NCI-H1694 treated with DMSO at 0.1 percent for 48 hours (cell line): ENCODE measurements around the gene SCARF1.

ENCODE experiments used
- DNase-seq: peaks from one replicate; lab custom pipeline; 2025; lab: John Stamatoyannopoulos, UW

SCARF1 gene

DNA sequence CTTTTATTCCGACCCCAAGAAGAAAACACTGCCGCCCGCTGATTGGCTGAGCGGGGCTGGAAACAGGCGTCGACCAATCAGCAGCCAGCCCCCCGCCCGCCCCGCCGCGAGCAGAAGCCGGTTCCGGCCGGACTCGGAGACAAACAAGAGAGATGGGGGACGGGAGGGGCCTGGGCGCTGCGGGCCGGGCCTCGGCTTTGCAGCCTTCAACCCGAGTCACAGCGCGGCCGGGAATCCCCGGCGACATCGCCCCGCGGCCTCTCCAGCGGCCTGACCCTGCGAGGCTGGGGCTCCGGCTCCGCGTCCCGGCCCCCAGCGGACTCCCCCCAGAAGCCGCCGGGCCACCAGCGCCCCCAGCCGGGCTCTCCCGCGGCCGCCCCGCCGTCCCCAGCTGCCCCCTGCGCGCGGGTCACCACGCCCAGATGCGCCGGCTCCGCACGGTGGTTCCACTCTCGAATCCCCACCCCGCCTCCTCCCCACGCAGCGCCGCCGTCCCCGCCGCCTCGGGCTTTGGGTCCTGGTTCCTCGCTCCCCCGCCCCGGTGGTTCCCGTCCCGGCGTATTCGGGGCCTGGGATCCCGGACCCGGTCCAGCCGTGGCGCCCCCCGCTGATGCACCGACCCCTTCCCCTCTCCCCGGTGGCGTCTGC, 16.6 kb downstream of the SCARF1 start:
- peak; percentile 90 for DNase-seq

DNA sequence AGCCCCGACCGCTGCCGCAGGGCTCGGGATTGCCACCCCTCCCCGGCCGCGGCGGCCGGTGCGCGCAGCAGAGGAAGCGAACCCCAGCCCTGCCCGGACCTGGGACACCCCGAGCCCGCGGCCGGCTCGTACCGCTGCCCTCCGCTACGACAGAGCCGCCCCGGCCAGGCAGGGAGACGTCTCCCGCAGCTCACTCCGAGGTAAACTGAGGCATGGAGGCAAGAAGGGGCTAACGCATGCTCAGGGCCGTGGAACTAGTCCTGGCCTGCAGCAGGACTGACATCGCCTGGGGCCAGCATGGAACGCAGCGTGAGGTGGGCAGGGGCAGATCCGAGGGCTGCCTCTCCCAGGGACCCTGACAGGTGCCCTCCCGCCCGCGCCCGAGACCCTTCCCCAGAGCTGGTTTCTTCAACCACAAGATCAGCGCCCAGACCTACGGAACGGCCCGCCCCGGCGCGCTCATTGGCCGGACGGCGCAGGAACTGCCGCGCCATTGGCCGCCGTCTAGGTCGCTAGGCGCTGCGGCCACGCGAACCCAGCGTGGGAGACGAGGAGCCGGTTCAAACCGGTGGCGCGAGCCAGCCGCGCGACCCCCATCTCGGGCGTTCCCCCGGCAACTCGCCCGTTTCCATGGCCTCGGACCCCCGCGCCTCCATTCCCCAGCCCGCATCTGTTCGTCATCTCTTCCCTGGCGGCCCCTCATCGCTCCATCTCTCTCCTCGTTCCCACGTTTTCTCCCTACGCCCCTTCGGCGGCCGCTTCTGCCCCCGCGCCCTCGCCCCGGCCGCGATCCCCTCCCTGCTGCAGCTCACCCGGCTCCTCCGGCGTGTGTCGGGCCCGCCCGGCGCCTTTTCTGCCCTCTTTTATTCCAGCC, 17.3 kb downstream of the SCARF1 start, which contains the start of gene SLC43A2:
SLC43A2 (minus strand) TSS at position 853 of the 874 bp plus-strand sequence. CDS start 960 bp downstream, outside the sequence.
- peak; percentile 74 for DNase-seq

DNA sequence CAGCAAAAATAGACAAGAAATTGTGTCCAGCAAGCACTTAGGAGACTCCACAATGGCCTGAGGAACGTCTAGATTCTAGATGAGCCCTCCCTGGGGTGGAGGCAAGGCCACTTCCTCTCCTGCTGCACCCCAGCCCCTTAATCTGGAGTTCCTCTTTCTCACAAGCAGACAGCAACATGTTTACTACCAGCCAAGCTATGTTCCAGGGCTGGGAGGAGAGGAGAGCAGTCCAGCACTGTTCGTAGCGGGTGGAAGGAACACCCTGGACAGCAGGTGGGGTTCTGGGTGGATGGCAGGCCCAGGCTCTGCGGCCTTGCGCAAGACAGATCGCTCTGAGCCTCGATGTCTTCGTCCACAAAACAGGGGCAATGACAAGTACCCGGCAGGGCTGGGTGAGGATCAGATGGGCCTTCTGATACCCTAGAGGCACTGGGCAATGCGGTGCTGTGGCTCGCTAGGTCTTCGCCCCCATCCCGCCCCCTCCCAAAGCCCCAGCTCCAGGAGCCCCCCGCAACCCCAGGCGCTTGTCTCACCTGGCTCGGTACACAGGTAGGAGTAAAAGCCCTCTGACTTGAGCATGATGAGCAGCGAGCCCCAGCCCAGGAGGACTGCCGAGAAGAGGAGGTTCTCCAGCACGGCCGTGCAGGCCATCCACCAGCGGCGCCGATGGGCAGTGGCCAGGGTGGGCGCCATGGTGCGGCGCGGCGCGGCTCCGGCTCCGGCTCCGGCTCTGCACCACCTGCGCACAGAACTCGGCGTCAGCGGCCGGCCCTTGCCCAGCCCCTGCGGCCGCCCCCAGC, 18.1 kb downstream of the SCARF1 start:
- DNase-seq = no peak

DNA sequence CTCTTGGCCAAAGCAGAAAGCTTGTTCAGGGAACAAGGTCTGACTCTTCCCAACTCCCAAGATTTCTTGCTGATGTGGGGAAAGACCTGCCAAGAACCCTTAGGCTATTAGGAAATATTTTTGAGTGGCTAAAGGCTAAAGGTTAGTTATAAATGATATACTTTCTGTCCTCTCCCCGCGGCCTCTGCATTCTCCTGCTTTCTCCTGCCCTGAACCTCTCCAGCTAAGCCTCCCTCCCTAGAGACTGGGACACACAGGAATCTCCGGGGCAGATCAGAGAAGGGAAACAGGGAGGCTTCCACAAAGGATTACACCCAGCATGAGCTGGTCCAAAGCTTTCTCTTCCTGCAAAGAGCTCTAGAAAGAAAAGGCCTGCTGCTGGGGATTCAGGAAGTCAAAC, 19.2 kb downstream of the SCARF1 start:
- no peak for DNase-seq

DNA sequence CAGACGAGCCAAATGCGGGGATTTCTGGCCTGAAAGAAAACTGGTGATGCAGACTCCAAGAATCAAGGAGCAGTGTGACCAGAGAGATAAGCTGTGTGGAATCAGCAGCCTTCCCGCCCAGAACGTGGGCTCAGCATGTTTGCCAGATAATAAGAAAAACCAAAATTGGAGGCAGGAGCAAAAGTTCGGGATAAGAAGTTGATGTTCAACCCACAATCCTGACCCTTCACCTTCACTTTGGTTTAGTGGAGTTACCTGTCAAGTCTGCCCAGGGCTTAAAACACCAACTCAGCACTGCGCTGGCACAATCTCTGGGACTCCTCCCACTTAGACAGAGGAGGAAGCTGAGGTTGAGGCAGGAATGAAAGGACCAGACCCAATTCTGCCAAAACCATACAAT, 20.0 kb downstream of the SCARF1 start:
- DNase-seq = no peak

DNA sequence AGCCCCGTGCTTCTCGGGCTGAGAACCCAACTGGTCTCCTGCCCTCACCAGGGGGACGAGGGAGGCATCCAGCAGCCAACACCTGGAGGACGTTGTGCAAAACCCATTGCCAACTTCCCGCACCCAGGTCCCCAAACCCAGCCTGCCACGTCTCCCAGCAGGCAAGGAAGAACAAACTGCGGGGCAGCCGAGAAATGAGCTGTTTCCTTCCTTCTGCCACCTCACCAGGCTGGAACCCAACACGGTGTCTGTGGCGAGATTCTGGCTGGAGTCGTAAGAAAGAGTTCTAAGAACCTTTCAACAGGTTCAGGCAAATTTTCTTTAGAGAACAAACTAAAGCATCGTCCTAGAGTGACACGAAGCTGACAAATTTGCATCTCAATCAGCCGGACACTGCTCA, 20.5 kb downstream of the SCARF1 start:
- DNase-seq = no peak

DNA sequence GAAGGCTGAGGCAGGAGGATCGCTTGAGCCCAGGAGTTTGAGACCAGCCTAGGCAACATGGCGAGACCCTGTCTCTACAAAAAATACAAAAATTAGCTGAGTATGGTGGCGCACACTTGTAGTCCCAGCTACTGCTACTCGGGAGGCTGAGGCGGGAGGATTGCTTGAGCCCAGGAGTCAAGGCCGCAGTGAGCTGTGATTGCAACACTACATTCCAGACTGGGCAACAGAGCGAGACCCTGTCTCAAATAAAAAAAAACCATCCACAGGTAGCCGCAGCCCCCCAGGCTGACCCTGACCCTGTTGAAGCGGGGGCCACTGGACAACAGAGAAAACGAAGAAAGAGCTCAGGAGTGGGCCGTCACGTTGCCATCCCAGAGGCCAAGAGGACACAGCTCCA, 20.9 kb downstream of the SCARF1 start:
- no peak for DNase-seq

DNA sequence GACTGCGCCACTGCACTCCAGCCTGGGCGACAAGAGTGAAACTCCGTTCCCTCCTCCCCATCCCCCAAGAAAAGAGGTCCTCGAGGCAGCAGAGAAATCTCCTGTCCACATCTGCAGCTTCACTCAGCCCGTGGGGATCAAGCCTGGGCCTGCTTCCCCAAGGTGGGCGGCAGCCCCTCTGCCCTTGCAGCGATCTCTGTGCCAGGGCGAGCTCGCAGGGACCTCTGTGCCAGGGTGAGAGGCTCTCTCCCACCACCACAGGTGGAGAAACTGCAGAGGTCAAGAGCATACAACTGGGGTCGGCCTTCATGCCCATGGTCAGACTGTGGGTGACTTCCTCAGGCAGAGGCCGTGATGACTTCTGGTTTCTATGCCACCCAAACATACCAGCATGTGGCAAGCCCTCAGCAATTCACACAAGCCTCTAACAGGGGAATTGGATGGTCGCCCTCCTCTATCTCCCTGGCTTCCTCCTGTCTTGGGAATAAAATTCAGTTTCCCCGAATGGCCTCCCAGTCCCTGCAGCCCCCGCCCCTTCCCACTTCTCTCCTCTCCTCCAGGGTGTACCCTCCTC, 22.4 kb downstream of the SCARF1 start:
- DNase-seq = no peak

DNA sequence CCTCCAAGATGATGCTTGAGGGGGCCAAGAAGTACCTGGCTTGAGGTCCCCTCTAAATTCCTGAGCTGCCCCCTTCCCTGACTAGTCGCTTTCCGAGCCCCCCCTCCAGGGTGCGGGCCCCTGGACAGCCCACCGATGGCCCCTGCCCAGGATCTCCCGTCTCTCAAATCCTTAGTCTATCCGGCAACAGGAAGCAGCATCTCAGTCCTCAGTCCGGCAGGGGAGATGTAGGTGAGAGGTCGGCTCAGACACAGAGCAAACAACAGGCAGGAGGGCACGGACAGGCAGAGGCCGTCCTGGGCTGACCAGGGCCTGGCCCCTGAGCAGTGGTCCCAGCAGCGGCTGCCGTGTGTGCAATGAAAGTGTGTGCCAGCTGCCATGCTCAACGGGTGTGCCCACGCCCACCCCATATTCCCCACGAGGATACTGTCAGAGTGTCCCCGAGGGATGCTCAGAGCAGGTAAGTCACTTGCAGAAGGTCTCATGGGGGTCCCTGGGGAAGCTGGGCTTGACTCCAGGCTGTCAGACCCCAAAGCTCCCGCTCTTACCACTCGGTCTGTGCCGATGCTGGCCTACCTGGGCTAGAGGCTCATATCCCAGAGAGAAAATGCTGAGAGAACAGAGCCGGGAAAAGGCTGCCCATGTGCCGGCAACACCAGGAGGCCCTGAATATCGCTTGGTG, 24.1 kb downstream of the SCARF1 start:
- DNase-seq = no peak

DNA sequence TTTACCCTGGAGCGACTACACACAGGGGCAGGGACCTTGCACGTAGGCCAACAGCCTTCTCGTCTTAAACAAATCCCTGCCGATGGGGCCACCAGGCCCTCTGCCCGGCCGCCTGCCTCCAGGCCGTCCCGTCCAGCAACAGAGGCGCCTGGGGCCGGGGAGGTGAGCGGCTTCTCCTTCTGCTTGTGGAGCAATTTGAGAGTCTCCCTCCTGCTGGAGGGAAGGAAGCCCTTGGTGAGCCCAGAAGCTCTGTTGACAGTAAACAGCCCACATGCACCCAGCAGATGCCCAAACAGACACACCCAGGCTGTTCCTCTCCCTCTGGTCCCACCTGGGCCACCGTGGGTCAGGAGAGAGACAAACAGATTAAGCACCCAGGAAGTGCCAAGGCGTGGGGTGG, 25.0 kb downstream of the SCARF1 start:
- no peak for DNase-seq

DNA sequence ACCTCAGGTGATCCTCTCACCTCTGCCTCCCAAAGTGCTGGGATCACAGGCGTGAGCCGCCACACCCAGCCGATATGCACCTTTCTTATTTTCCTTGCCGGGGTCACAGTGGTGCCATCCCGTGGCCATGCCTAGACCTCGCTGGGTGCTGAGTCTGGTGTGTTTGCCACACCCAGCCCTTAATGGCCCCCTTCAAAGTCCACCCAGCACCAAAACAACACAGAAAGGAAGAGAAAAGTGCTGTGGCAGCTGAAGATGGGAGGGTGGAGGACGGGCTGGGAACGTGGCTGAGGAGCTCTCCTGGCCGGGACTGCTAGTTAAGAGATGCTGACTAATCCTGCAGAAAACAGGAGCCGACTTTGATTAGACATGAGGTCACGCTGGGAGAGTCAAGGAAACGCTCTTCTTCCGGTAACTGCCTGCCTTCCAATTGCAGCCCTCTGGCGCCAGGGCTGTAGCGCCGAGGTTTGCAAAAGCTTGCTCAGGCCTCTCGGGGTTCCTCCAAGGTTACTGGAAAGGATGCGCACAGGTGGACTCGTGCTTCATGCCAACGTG, 27.8 kb downstream of the SCARF1 start:
- DNase-seq = no peak

DNA sequence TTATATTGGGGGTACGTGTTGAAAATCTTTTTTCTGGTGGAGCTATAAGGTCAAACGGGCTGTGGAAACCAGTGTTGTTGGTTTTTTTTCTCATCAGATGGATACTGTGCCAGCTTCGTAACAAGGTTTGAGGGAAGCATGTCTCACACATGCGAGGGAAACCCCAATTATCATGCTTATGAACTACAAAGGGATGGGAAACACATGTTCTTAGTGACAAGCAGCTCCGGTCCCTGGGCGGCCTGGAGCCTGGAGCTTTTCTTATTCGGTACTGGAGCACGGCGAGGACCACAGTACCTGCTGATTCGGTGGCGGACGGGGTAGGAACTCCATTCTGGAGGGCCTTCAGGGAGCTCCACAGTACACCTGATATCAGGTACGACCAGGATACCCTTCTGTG, 29.4 kb downstream of the SCARF1 start:
- DNase-seq = no peak

DNA sequence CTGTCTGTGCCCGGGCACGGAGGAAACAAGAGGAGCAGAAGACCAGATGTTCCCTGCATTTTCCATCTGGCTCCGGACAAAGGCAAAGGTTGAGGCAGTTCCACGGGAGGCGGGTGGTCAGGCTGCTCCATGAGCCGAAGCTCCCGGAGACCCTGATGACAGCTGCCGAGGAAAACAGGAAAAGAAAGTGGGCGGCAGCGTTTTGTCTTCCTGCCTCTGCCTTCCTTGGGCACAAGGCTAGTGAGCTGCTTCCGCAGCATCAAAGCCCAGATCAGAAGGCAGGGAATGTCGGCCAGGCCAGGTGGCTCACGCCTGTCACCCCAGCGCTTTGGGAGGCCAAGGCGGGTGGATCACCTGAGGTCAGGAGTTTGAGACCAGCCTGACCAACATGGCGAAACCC, 33.1 kb downstream of the SCARF1 start:
- no peak for DNase-seq

DNA sequence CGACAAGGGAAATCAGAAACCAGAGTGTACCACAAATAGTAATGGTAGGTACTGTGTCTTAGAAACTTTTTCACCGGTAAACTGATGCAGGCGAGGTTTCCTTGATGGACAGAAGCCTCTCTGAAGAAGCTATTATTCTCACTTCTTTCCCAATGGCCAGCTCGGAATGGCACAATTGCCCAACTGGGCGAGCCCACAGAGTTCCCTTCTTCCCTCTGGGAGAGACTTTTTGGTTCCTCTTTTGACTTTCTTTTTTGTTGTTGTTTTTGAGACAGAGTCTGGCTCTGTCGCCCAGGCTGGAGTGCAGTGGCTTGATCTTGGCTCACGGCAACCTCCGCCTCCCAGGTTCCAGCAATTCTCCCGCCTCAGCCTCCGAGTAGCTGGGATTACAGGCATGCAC, 33.8 kb downstream of the SCARF1 start:
- no peak for DNase-seq

DNA sequence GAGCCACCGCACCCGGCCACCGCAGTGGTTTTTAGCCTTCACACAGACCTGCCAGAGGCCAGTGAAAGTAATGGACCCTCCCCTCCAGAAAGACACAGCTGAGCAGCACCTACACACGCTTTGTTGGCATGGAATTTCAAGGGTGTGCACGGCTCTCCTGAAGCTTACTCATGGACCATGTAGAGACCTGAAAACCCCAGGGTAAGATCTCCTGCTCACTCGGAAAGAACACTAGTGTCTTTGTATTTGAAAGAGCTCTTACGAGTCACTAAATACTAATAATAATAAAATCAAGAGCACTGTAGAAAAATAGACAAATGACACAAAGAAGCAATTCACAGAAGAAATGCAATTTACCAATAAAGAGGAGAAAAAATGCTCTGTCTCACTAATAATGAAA, 36.9 kb downstream of the SCARF1 start:
- DNase-seq = no peak

DNA sequence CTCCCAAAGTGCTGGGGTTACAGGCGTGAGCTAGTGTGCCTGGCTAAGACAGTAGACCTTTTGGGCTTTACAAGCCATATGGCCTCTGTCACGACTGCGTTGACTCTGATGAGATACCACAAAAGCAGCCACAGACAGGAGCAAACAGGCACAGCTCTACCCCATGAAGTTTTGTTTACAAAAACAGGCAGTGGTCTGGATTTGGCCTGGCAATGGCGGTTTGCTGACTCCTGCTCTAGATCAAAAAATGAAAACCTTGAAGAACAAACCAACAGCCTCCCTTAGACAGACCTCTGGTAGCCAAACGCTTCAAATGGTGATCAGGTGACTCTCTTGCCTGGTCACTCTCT, 37.6 kb downstream of the SCARF1 start:
- no peak for DNase-seq

DNA sequence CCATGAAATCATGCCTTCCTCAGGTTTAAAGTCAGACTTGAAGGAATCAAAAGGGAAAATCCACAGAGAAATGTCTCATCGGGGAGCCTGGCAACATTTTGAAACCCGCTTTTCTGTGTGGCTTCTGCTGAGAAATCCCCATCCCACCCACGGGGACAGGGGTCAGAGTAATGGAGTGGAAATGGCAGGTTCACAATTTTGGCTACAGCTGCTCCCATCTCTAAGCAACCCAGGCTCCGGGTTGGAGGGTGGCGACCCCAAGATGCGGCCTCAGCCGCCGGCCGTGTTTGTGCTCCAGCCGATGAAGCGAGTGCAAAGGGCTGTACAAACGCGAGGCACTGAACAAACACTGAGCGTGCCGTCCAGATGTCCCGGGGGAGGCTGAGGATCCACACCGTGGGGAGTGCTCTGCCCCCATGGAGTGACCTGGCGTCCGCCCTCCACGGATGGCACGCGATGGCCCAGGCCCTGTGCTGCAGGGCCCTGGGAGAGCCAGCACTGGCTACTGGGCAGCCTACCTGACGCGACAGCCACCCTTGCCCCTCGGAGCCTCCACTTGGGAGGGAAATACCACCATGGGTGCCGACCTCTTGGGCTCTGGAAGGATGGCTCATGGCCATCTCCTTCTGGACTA, 39.1 kb downstream of the SCARF1 start:
- no peak for DNase-seq

DNA sequence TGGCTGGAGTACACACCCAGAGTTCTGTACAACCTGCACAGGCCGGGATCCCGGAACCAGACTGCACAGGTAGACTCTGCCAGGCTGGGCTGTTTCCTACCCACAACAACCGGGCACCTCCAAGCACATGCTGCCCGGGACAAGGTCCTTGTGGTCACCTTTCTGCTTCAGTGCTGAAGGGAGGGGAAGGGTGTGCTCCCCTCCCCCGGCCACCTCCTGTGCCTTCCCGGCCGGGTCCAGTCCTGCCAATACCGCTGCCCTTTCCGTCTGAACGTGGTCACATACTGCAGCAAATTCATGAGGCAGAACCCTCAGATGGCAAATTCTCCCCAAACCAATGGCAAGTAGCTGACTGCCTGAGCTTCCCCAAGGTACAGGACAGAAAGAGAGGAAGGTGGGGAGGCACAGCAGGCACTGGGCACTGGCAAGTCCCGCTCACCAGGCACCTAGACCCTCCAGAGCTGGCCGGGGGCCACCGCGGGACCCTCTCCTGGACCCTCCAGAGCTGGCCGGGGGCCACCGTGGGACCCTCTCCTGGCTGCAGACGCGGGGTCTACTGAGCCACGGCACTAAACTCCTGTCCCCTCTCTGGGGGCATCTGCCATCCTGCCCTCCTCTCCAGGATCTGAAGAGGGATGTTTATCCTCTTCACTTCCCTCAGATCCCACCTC, 39.7 kb downstream of the SCARF1 start:
- no peak for DNase-seq

DNA sequence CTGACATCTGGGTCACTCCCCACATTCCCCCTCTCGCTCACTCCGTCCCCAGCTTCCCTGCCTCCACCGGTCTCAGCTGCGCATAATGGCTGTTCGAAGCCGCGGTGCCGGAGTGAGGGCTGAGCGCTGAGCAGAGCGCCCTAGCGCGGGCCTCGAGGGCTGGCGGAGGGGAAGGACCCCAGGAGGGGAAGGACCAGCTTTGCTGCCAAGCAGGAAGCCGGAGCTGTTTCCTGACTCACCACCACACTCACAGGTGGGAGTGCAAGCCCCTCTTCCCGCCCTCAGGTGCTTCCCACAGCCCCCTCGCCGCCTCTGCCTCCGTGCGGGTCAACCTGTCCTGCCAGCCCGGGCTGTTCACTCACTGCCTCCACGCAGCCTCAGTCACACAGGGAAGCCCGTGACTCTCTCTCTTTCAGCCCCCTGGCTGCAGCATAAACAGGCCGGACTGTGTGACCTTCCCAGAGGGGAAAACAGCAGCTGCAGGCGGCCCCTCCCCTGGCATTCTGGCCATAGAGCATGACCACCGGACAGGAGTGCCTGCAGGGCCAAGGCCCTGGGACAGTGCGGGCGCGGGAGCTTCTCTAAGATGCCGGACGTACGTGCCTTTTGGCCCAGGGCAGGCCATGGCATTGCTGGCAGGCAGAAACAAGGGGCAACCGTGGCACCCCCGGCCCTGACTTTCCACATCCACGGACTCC, 40.6 kb downstream of the SCARF1 start:
- no peak for DNase-seq

DNA sequence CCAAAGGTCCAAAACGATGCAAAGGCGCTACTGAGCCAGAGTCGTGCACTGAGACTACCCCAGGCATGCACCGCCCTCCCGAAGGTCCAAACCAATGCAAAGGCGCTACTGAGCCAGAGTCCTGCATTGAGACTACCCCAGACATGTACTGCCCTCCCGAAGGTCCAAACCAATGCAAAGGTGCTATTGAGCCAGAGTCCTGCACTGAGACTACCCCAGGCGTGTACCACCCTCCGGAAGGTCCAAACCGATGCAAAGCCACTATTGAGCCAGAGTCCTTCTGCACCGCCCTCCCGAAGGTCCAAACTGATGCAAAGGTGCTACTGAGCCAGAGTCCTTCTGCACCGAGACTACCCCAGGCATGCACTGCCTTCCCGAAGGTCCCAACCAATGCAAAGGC, 44.0 kb downstream of the SCARF1 start:
- DNase-seq = no peak
